Activated CD4-positive, alpha-beta T cell treated with anti-CD3 and anti-CD28 coated beads, Interleukin-2, amount 50 U/mL, for 16 hours (primary cell): ENCODE data around the gene NFASC.

Experiments used
- DNase-seq: peaks from one replicate; pipeline ENCODE4 v3.0.0-alpha.2; 2020

The NFASC gene

GRCh38 chr1:204863024-204863423 lies 7.6 kb upstream of the NFASC start:
- no peak for DNase-seq

- DNase-seq: no peak
Observed at GRCh38 chr1:204863730-204864129, 6.9 kb upstream of the NFASC start.

- no peak for DNase-seq
Observed at GRCh38 chr1:204866051-204866596, 4.5 kb upstream of the NFASC start.

GRCh38 chr1:204867203-204867602 lies 3.5 kb upstream of the NFASC start:
- no peak for DNase-seq

GRCh38 chr1:204867666-204868339 lies 2.9 kb upstream of the NFASC start:
- DNase-seq: no peak

GRCh38 chr1:204868340-204868700 lies 2.3 kb upstream of the NFASC start:
- DNase-seq: no peak

GRCh38 chr1:204869097-204869496 lies 1.6 kb upstream of the NFASC start:
- no peak for DNase-seq

- DNase-seq: no peak
Observed at GRCh38 chr1:204871405-204872037, 859 bp downstream of the NFASC start.

- no peak for DNase-seq
Observed at GRCh38 chr1:204872262-204872881, 1.7 kb downstream of the NFASC start.

- no peak for DNase-seq
Observed at GRCh38 chr1:204873176-204873575, 2.5 kb downstream of the NFASC start.

GRCh38 chr1:204873714-204874113 lies 3.1 kb downstream of the NFASC start:
- no peak for DNase-seq

- DNase-seq: no peak
Observed at GRCh38 chr1:204874274-204874673, 3.6 kb downstream of the NFASC start.

GRCh38 chr1:204875255-204875654 lies 4.6 kb downstream of the NFASC start:
- no peak for DNase-seq

GRCh38 chr1:204878621-204879234 lies 8.1 kb downstream of the NFASC start:
- DNase-seq: no peak

GRCh38 chr1:204879351-204879750 lies 8.7 kb downstream of the NFASC start:
- DNase-seq: no peak

- DNase-seq: no peak
Observed at GRCh38 chr1:204880906-204881305, 10.2 kb downstream of the NFASC start.

GRCh38 chr1:204882479-204882878 lies 11.8 kb downstream of the NFASC start:
- DNase-seq: no peak

GRCh38 chr1:204883405-204883804 lies 12.7 kb downstream of the NFASC start:
- DNase-seq: no peak

GRCh38 chr1:204885288-204885711 lies 14.6 kb downstream of the NFASC start:
- DNase-seq: no peak

- no peak for DNase-seq
Observed at GRCh38 chr1:204885790-204886189, 15.1 kb downstream of the NFASC start.

- no peak for DNase-seq
Observed at GRCh38 chr1:204887846-204888245, 17.2 kb downstream of the NFASC start.

- no peak for DNase-seq
Observed at GRCh38 chr1:204888294-204888693, 17.6 kb downstream of the NFASC start.

GRCh38 chr1:204889681-204890383 lies 19.2 kb downstream of the NFASC start:
- no peak for DNase-seq
